HFF-Myc (cell line): ENCODE data around the gene RIT2.

Source experiments
- DNase-seq: peaks from one replicate; pipeline ENCODE4 v3.0.0-alpha.2; 2011; ENCODE audit warnings: low read depth; ENCODE audit errors: extremely low read depth
- H3K4me3 ChIP-seq: replicated peaks from 2 replicates; pipeline ENCODE4 v1.5.1; 2011; ENCODE audit warnings: low read depth, mild to moderate bottlenecking, control low read depth, low read length
- CTCF ChIP-seq: IDR thresholded peaks from 2 replicates; pipeline ENCODE4 v1.5.1; 2012; ENCODE audit warnings: mild to moderate bottlenecking, low read depth, low read length, control low read depth; ENCODE audit errors: missing control alignments

RIT2 gene

GRCh38 chr18:42860011-42860410 is 255.5 kb downstream of the RIT2 start:
- no peak for DNase-seq
- no peak for TF ChIP-seq CTCF
- H3K4me3 ChIP-seq: no peak overlapping the region

GRCh38 chr18:42854558-42854957 is 260.9 kb downstream of the RIT2 start:
- no peak for TF ChIP-seq CTCF
- no peak overlapping the region for H3K4me3 ChIP-seq
- DNase-seq: no peak

- H3K4me3 ChIP-seq: no peak overlapping the region
- no peak for TF ChIP-seq CTCF
- DNase-seq: no peak
These were observed 265.1 kb downstream of the RIT2 start for GRCh38 chr18:42850174-42851083.

GRCh38 chr18:42839408-42839807 is 276.1 kb downstream of the RIT2 start:
- TF ChIP-seq CTCF: no peak
- H3K4me3 ChIP-seq: no peak overlapping the region
- no peak for DNase-seq

- no peak overlapping the region for H3K4me3 ChIP-seq
- TF ChIP-seq CTCF: no peak
- DNase-seq: no peak
These were observed 276.8 kb downstream of the RIT2 start for GRCh38 chr18:42838546-42839145.

- no peak for TF ChIP-seq CTCF
- no peak overlapping the region for H3K4me3 ChIP-seq
- DNase-seq: no peak
These were observed 284.5 kb downstream of the RIT2 start for GRCh38 chr18:42830936-42831335.
